ENCODE data around the gene SFTA2. TPM values are rescaled to one million over a fixed set of nuclear protein-coding genes. Genes with fewer than 3 reads are reported as not detected.
A peak's percentile ranks its signal among the peaks of the same experiment; 100 is the strongest.

SFTA2 gene
- total and polyA plus RNA-seq, 2 of the 8 experiments (the other 6 are each of a cell fraction or from before 2014, with no cell fraction given) = not detected

DNA sequence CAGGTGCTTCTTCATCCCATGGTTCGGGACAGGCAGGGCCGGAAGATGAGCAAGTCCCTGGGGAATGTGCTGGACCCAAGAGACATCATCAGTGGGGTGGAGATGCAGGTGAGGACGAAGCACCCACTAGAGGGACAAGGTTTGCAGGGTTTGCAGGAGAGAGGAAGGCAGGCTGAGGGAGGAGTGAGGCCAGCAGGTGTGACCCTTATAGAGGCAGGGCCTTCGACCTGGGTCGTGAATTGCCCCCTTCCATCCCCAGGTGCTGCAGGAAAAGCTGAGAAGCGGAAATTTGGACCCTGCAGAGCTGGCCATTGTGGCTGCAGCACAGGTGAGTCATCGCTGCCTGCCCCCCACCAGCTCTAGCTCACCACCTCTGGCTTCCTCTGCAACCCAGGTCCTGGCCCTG lies 9.5 kb downstream of the SFTA2 start:
- no peaks in the 10 kb centered on the region for H3K79me2 ChIP-seq (ENCODE audit: control insufficient read depth in 1 of 2, insufficient read depth in 2 of 2, low read length in 2 of 2)
- H3K18ac ChIP-seq (ENCODE audit: extremely low read depth, low read length) = no peak overlapping the region
- H3K27ac ChIP-seq (ENCODE audit: low read depth, low read length) = no peak overlapping the region
- H2BK120ac ChIP-seq (replicated peaks; ENCODE audit: low read depth, low read length) = no peak overlapping the region
- H4K20me1 ChIP-seq (replicated peaks in 1 of 2; ENCODE audit: control insufficient read depth in 1 of 2, insufficient read depth in 2 of 2, low read length in 2 of 2) = no peaks in the 10 kb centered on the region
- H2BK12ac ChIP-seq (ENCODE audit: low read depth, low read length) = no peak overlapping the region
- 0 out of 4 replicates have a peak, but pooled peaks of 1 of the 2 experiments have one; percentile 5 for TF ChIP-seq RAD21 (IDR thresholded peaks at IDR 0.05 in 1 of 2, conservative IDR thresholded peaks at IDR 0.05 in 1 of 2; ENCODE audit: low read depth in 2 of 2, low read length in 2 of 2)
- TF ChIP-seq TAF7 (optimal IDR thresholded peaks at IDR 0.05; ENCODE audit: borderline replicate concordance, low read depth, low read length) = no peak
- TF ChIP-seq JUND (IDR thresholded peaks at IDR 0.05; ENCODE audit: low read length) = peak; percentile 48; the same call in 1 of the 2 replicates
- no peaks in the 10 kb centered on the region for H3K23me2 ChIP-seq (ENCODE audit: low read depth, low read length)
- H2BK5ac ChIP-seq (ENCODE audit: low read depth, low read length) = peak overlapping the region; percentile 60; the same call in 1 of the 2 replicates
- H4K91ac ChIP-seq (replicated peaks; ENCODE audit: insufficient read length, low read length) = no peak overlapping the region
- DNase-seq (ENCODE audit: low read depth in 1 of 2, low spot score in 2 of 2) (no peak), FAIRE-seq (no peak)
- peak overlapping the region; percentile 7 for H3K4ac ChIP-seq (replicated peaks; ENCODE audit: insufficient read length, low read depth, low read length)
- no peak overlapping the region for H3K56ac ChIP-seq (replicated peaks; ENCODE audit: insufficient read length, low read depth, low read length)
- no peak overlapping the region for H3K23ac ChIP-seq (ENCODE audit: insufficient read length)
- no peak overlapping the region for H4K5ac ChIP-seq (ENCODE audit: insufficient read length, low read depth, low read length)
- no peak overlapping the region for H4K8ac ChIP-seq (ENCODE audit: extremely low read depth, insufficient read depth, low read length)
- H3K79me1 ChIP-seq (ENCODE audit: low read depth, low read length) = no peaks in the 10 kb centered on the region
- CTCF ChIA-PET (ENCODE audit: partially characterized antibody) = interaction anchor here (1.3 to 16.0 kb wide), 3 partner anchors 8 to 161 kb away, joined by 4 to 285 read pairs (median 51); partner anchors contain the start of gene VARS2
- no peak overlapping the region for H2BK20ac ChIP-seq (ENCODE audit: low read length)
- H3K9me3 ChIP-seq (ENCODE audit: insufficient read depth in 2 of 2, low read depth in 1 of 2, low read length in 1 of 2) = no peaks in the 10 kb centered on the region
- H3K27me3 ChIP-seq (replicated peaks in 1 of 4; ENCODE audit: control insufficient read depth in 3 of 4, extremely low read depth in 1 of 4, insufficient read depth in 3 of 4, low read length in 3 of 4) = no peaks in the 10 kb centered on the region
- H3K36me3 ChIP-seq (ENCODE audit: control insufficient read depth in 2 of 4, insufficient read depth in 4 of 4, low read length in 3 of 4) = peaks cover 8 to 45% (median 22%) of the 10 kb centered on the region in 4 experiments; a peak in 7 of 8 replicates
- POLR2A ChIA-PET (ENCODE audit: partially characterized antibody) = interaction anchor here (1.1 to 1.9 kb wide), 3 partner anchors 8 to 21 kb away, joined by 3 to 4 read pairs (median 4); partner anchors contain the start of gene VARS2
- peaks cover 0 to 3% (median under 1%) of the 10 kb centered on the region in 4 experiments; a peak in 2 of 7 replicates for H3K4me1 ChIP-seq (replicated peaks in 1 of 4; ENCODE audit: control insufficient read depth in 3 of 4, insufficient read depth in 4 of 4, low read length in 3 of 4)
- H2AFZ ChIP-seq (ENCODE audit: low read length) = no peak overlapping the region
- no peak overlapping the region for H2AK5ac ChIP-seq (ENCODE audit: low read depth, low read length)
- H3K4me2 ChIP-seq (ENCODE audit: insufficient read depth in 1 of 2, low read depth in 2 of 2, low read length in 2 of 2) = no peak overlapping the region; a peak in 1 of 4 replicates
- H3K9ac ChIP-seq (replicated peaks in 1 of 4; ENCODE audit: extremely low read depth in 1 of 4, low read depth in 3 of 4, low read length in 3 of 4) = no peak overlapping the region
- no peak overlapping the region for H2BK15ac ChIP-seq (ENCODE audit: low read length)
- H3K14ac ChIP-seq (ENCODE audit: insufficient read length) = no peak overlapping the region
- WGBS, 2 experiments (ENCODE audit: extremely low coverage in 1 of 2, insufficient coverage in 1 of 2, insufficient read length in 1 of 2, insufficient replicate concordance in 2 of 2, low coverage in 1 of 2, low lambda C conversion rate in 2 of 2, missing lambda C conversion rate in 1 of 2) = 79% methylated on average over 7 of the region's 7 CpGs; no CpG with 5 or more reads in 1 of the 2 experiments
- no peak overlapping the region for H3K4me3 ChIP-seq (ENCODE audit: extremely low read depth in 1 of 4, insufficient read depth in 2 of 4, low read depth in 3 of 4, low read length in 4 of 4)
